ENCODE results near the gene THSD4. TPM values are rescaled to one million over a fixed set of nuclear protein-coding genes. Genes with fewer than 3 reads are reported as not detected.

The THSD4 gene
- total RNA-seq, 1 experiment from 2014 or later: 0.29 TPM

- H3K9me3 ChIP-seq: no peaks in the 10 kb centered on the region
- CTCF ChIA-PET: no interaction called here
- no peak for TF ChIP-seq CTCF (IDR thresholded peaks at IDR 0.05; ENCODE audit: insufficient read depth in 1 of 2, low read depth in 1 of 2, low read length in 1 of 2, severe bottlenecking in 1 of 2, unreplicated experiment in 1 of 2)
- H3K27me3 ChIP-seq (replicated peaks; ENCODE audit: control insufficient read depth, insufficient read depth, low read length): no peaks in the 10 kb centered on the region; the same call in 1 of the 2 replicates
- POLR2A ChIA-PET: no interaction called here
- Mint-ChIP-seq H3K4me1 (ENCODE audit: low read depth, unreplicated experiment) (no peaks in the 10 kb centered on the region), H3K9me3 (ENCODE audit: unreplicated experiment) (no peaks in the 10 kb centered on the region), H3K36me3 (ENCODE audit: insufficient read depth, unreplicated experiment) (no peaks in the 10 kb centered on the region), H3K27me3 (ENCODE audit: insufficient read depth, unreplicated experiment) (no peaks in the 10 kb centered on the region), H3K27ac (ENCODE audit: unreplicated experiment) (no peak overlapping the region), H3K4me3 (ENCODE audit: unreplicated experiment) (no peak overlapping the region)
- no peaks in the 10 kb centered on the region for H3K4me1 ChIP-seq
- H3K36me3 ChIP-seq (ENCODE audit: control insufficient read depth, insufficient read depth, low read length): no peaks in the 10 kb centered on the region
- no TSS peak for BruUV-seq (replicated peaks)
- intact Hi-C loops (cut with micrococcal nuclease; ENCODE audit: unreplicated experiment): no loop called here
- H3K4me3 ChIP-seq (ENCODE audit: low read depth, low read length): no peak overlapping the region
- DNase-seq: no peak
Observed at GRCh38 chr15:71198846-71199245, 83.6 kb downstream of the THSD4 start.

GRCh38 chr15:71199384-71200351 is 84.4 kb downstream of the THSD4 start:
- Histone ChIP-seq H3K36me3 (ENCODE audit: control insufficient read depth, insufficient read depth, low read length) (no peaks in the 10 kb centered on the region), H3K27me3 (replicated peaks; ENCODE audit: control insufficient read depth, insufficient read depth, low read length) (no peaks in the 10 kb centered on the region; the same call in 1 of the 2 replicates), H3K9me3 (no peaks in the 10 kb centered on the region), H3K4me1 (no peaks in the 10 kb centered on the region), H3K4me3 (ENCODE audit: low read depth, low read length) (no peak overlapping the region)
- Mint-ChIP-seq H3K27me3 (ENCODE audit: insufficient read depth, unreplicated experiment) (no peaks in the 10 kb centered on the region), H3K9me3 (ENCODE audit: unreplicated experiment) (no peaks in the 10 kb centered on the region), H3K27ac (ENCODE audit: unreplicated experiment) (no peak overlapping the region), H3K4me3 (ENCODE audit: unreplicated experiment) (no peak overlapping the region), H3K4me1 (ENCODE audit: low read depth, unreplicated experiment) (no peaks in the 10 kb centered on the region), H3K36me3 (ENCODE audit: insufficient read depth, unreplicated experiment) (no peaks in the 10 kb centered on the region)
- BruUV-seq (replicated peaks): no TSS peak
- CTCF ChIA-PET: no interaction called here
- POLR2A ChIA-PET: no interaction called here
- no peak for TF ChIP-seq CTCF (IDR thresholded peaks at IDR 0.05; ENCODE audit: insufficient read depth in 1 of 2, low read depth in 1 of 2, low read length in 1 of 2, severe bottlenecking in 1 of 2, unreplicated experiment in 1 of 2)
- DNase-seq: no peak
- intact Hi-C loops (cut with micrococcal nuclease; ENCODE audit: unreplicated experiment): no loop called here

DNA sequence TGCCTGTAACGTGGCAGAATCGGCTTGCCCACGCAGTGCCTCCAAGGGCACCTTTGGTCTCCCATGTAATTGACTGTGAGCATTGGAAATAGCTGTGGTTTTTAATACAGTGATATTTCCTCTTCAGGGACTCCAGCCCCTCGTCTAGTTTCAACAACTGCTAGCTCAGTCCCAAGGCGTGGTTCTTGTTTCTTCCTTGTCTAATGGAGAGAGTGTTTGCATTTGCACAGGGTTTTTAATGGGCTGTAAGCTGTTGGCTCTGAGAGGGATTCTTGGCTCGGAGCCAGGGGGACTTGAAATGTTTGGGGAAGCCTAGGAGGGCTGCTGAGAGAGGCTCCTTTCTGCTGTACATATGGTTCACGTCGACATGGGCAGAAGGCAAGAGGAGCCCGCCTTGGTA is 86.2 kb downstream of the THSD4 start:
- no peaks in the 10 kb centered on the region for H3K4me1 Mint-ChIP-seq (ENCODE audit: low read depth, unreplicated experiment)
- H3K4me1 ChIP-seq: no peaks in the 10 kb centered on the region
- intact Hi-C loops (cut with micrococcal nuclease; ENCODE audit: unreplicated experiment): no loop called here
- H3K27me3 Mint-ChIP-seq (ENCODE audit: insufficient read depth, unreplicated experiment): no peaks in the 10 kb centered on the region
- H3K36me3 Mint-ChIP-seq (ENCODE audit: insufficient read depth, unreplicated experiment): no peaks in the 10 kb centered on the region
- no peak overlapping the region for H3K4me3 Mint-ChIP-seq (ENCODE audit: unreplicated experiment)
- H3K9me3 Mint-ChIP-seq (ENCODE audit: unreplicated experiment): no peaks in the 10 kb centered on the region
- no peak for DNase-seq
- no peaks in the 10 kb centered on the region; the same call in 1 of the 2 replicates for H3K27me3 ChIP-seq (replicated peaks; ENCODE audit: control insufficient read depth, insufficient read depth, low read length)
- no TSS peak for BruUV-seq (replicated peaks)
- ChIA-PET POLR2A (no interaction called here), CTCF (no interaction called here)
- H3K9me3 ChIP-seq: no peaks in the 10 kb centered on the region
- no peak overlapping the region for H3K4me3 ChIP-seq (ENCODE audit: low read depth, low read length)
- no peak overlapping the region for H3K27ac Mint-ChIP-seq (ENCODE audit: unreplicated experiment)
- no peaks in the 10 kb centered on the region for H3K36me3 ChIP-seq (ENCODE audit: control insufficient read depth, insufficient read depth, low read length)
- no peak for TF ChIP-seq CTCF (IDR thresholded peaks at IDR 0.05; ENCODE audit: insufficient read depth in 1 of 2, low read depth in 1 of 2, low read length in 1 of 2, severe bottlenecking in 1 of 2, unreplicated experiment in 1 of 2)
